Transverse colon (tissue), 4 donors: ENCODE measurements around the gene ID1. TPM values are rescaled to one million over a fixed set of nuclear protein-coding genes. Genes with fewer than 3 reads are reported as not detected.

Source experiments
- DNase-seq: peaks from one replicate; pipeline ENCODE4 v3.0.0-alpha.2; 2019
- H3K27ac ChIP-seq, 4 donors: fragments of 200-600 bp; sonication (generic); 2 replicates each; pipeline ENCODE4 v1.5.1; 2016 to 2018; ENCODE audit warnings: inconsistent platforms in 4 of 4
- H3K27me3 ChIP-seq: fragments of 200-600 bp; sonication (generic); 2 replicates; pipeline ENCODE4 v1.5.1; 2017; ENCODE audit warnings: inconsistent platforms
- H3K36me3 ChIP-seq, 4 donors: fragments of 200-600 bp; sonication (generic); 2 replicates each; pipeline ENCODE4 v1.5.1; 2017 to 2019; ENCODE audit warnings: inconsistent platforms in 4 of 4
- H3K4me1 ChIP-seq, 4 donors: fragments of 200-600 bp; sonication (generic); 2 replicates each; pipeline ENCODE4 v1.5.1; 2017 to 2020; ENCODE audit warnings: inconsistent platforms in 4 of 4
- H3K4me3 ChIP-seq, 4 donors: fragments of 200-600 bp; sonication (generic); 1 replicate in 1 of 4; 2 replicates in 3 of 4; pipeline versions ENCODE4 v1.5.1 to v1.6.1; 2017 to 2019; ENCODE audit warnings: inconsistent platforms in 4 of 4
- H3K9me3 ChIP-seq, 2 donors: fragments of 200-600 bp; sonication (generic); 2 replicates each; pipeline ENCODE4 v1.5.1; 2017 to 2019; ENCODE audit warnings: inconsistent platforms in 2 of 2
- EP300 ChIP-seq: sonication (generic); formaldehyde crosslinking; IDR thresholded peaks from one replicate; pipeline ENCODE4 v1.6.1; 2017; ENCODE audit warnings: antibody characterized with exemption, low read depth
- POLR2A ChIP-seq: fragments of 450-650 bp; IDR thresholded peaks from one replicate; pipeline ENCODE4 v1.6.1; 2016; ENCODE audit warnings: antibody characterized with exemption, mild to moderate bottlenecking, moderate library complexity
- POLR2AphosphoS5 ChIP-seq, 3 donors: sonication (generic); formaldehyde crosslinking; IDR thresholded peaks; one replicate each; pipeline ENCODE4 v1.6.1; 2016; ENCODE audit warnings: antibody characterized with exemption in 3 of 3
- WGBS, 2 donors: methylation state at CpG; one replicate each; pipeline ENCODE4 v1.1.5; 2018; ENCODE audit warnings: low coverage in 1 of 2; 5-methylcytosine and 5-hydroxymethylcytosine counted together
- in situ Hi-C, 4 donors: fragments of 200-750 bp; cut with MboI; loops; one replicate each; pipeline versions ENCODE4 v1.15.0 to v1.15.1; 2017; ENCODE audit warnings: low sequenced_read_pairs in 3 of 4, low pct_ligation_motif_present in 1 of 4, low pct_unique_long_range_greater_than_20kb in 1 of 4
- intact Hi-C: fragments of 100-400 bp; cut with DNase I; formaldehyde crosslinking; loops from one replicate; pipeline ENCODE4 v1.15.1; 2023; ENCODE audit warnings: low total_unique reads
- total RNA-seq, 4 donors: library from RNA; depleted of rRNA; stranded (reverse); fragments of >200 nt; gene quantifications; one replicate each; pipeline ENCODE4 v1.1.0, GENCODE V29; 2016
- TF ChIP-seq, protein P1 (sequence below), 5 experiments: fragments of 200-600 bp in 3 of 5; fragments of 450-650 bp in 2 of 5; sonication (generic) in 3 of 5; IDR thresholded peaks; 1 replicate in 2 of 5; 2 replicates in 3 of 5; pipeline ENCODE4 v1.5.1; 2016 to 2017; ENCODE audit warnings: antibody characterized with exemption in 5 of 5, inconsistent platforms in 3 of 5, mild to moderate bottlenecking in 2 of 5, moderate library complexity in 1 of 5

Gene ID1
- total RNA-seq, 4 donors from 2014 or later: 516 to 1,015 (median 933) TPM

DNA sequence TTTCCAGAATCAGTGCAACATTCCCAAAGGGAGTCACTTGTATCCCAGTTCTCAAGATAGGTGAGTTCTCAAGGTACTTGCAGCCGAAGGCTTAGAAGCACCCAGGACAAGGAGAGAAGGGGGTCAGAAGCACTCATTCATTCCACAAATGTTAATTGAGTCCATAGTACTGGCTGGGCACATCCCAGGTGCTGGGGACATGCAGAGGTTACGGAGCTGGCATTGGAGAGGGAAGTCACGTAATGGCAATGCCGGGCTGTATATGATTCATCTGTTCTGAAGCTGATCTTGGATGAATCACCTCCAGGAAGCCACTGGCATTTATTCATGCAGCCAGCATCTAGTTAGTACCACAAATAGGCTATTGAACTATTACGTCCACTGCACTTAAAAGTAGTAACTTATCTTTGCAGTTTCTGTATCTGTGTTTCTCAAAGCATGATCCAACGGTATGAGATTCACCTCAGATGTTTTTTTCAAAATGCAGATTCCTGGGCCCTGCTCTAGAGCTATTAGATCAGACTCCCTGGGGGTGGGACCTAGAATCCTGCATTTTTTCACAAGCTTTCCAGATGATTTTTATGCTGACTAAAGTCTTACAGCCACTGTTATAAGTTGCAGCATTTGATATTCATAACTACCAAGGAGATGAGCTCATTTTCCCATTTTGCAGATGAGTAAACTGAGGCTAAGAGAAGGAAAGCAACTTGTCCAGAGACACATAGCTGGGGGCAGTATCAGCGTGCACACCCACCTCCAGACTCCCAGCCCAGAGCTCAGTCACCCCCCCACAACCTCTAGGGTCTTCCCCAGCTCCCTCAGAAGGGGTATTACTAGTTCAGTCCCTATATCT, 44.1 kb upstream of the ID1 start:
- H3K27me3 ChIP-seq: no peaks in the 10 kb centered on the region
- H3K4me3 ChIP-seq: no peak overlapping the region
- peak overlapping the region; percentile 39 to 72 (median 48) for H3K27ac ChIP-seq
- intact Hi-C loops (no loop called here), in situ Hi-C loops (loop anchor here (5.0 to 25.0 kb wide), 3 partner anchors 51 to 176 kb away; partner anchors contain the start of gene TPX2 (in 1 of the 4))
- 43 to 67% methylated on average over 2 to 7 of the region's 7 CpGs for WGBS, 2 donors
- TF ChIP-seq POLR2AphosphoS5 (IDR thresholded peaks at IDR 0.05) (peak in 1 of 3 donors; percentile 34), EP300 (no peak)
- peaks cover 0 to 20% (median 3%) of the 10 kb centered on the region in 4 donors for H3K36me3 ChIP-seq
- H3K4me1 ChIP-seq: peaks cover 0 to 26% (median 9%) of the 10 kb centered on the region in 4 donors
- peak; percentile 41 for DNase-seq
- H3K9me3 ChIP-seq: no peaks in the 10 kb centered on the region

DNA sequence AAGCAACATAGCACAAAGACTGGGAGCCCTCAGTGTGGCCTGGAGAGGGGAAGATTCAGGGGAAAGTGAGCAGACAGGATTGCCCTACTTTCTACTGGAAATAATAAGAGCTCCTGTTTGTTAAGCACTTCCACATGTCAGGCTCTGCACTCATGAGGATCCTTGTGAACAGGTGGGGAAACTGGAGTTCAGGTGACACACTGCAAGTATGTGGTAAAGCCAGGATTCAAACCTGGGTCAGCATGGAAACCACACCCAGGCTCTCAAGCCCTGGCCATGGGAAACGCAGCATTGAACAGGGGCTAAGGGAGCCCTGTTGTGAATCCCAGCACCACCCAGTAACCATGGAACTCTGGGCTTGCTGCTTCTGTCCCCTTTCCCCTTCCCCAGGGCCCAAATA, 42.8 kb upstream of the ID1 start:
- 58% methylated on average over 1 of the region's 1 CpG; no CpG with 5 or more reads in 1 of the 2 donors for WGBS, 2 donors
- TF ChIP-seq, protein P1, sequence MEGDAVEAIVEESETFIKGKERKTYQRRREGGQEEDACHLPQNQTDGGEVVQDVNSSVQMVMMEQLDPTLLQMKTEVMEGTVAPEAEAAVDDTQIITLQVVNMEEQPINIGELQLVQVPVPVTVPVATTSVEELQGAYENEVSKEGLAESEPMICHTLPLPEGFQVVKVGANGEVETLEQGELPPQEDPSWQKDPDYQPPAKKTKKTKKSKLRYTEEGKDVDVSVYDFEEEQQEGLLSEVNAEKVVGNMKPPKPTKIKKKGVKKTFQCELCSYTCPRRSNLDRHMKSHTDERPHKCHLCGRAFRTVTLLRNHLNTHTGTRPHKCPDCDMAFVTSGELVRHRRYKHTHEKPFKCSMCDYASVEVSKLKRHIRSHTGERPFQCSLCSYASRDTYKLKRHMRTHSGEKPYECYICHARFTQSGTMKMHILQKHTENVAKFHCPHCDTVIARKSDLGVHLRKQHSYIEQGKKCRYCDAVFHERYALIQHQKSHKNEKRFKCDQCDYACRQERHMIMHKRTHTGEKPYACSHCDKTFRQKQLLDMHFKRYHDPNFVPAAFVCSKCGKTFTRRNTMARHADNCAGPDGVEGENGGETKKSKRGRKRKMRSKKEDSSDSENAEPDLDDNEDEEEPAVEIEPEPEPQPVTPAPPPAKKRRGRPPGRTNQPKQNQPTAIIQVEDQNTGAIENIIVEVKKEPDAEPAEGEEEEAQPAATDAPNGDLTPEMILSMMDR (IDR thresholded peaks at IDR 0.05): no peak
- TF ChIP-seq POLR2AphosphoS5 (IDR thresholded peaks at IDR 0.05) (no peak), EP300 (no peak), POLR2A (no peak)
- Histone ChIP-seq H3K4me3 (no peak overlapping the region), H3K4me1 (peaks cover 5 to 37% (median 16%) of the 10 kb centered on the region in 4 donors), H3K27ac (peak overlapping the region in 3 of 4 donors; percentile 4 to 56 (median 38)), H3K9me3 (no peaks in the 10 kb centered on the region), H3K27me3 (no peaks in the 10 kb centered on the region), H3K36me3 (peaks cover 0 to 20% (median 3%) of the 10 kb centered on the region in 4 donors)
- intact Hi-C loops (loop anchor here (2.0 kb wide), 1 partner anchor 51 kb away; no protein-coding TSS in a partner anchor), in situ Hi-C loops (loop anchor here (5.0 to 25.0 kb wide), 3 partner anchors 50 to 175 kb away; partner anchors contain the start of gene TPX2 (in 1 of the 4))
- no peak for DNase-seq

DNA sequence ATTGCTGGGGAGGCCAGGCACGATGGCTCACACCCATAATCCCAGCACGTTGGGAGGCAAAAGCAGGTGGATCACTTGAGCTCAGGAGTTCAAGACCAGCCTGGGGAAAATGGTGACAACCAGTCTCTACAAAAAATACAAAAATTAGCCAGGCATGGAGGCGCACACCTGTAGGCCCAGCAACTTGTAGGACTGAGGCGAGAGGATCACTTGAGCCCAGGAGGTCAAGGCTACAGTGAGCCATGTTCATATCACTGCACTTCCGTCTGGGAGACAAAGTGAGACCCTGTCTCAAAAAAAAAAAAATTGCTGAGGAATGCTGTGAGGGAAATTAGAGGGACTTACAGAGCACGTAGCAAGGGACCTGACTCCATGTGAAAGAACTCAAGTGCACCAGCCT, 40.8 kb upstream of the ID1 start:
- peaks cover 0 to 20% (median 3%) of the 10 kb centered on the region in 4 donors for H3K36me3 ChIP-seq
- intact Hi-C loops: no loop called here
- in situ Hi-C loops: loop anchor here (5.0 to 25.0 kb wide), 3 partner anchors 48 to 173 kb away; partner anchors contain the start of gene TPX2 (in 1 of the 4)
- H3K4me3 ChIP-seq: no peak overlapping the region
- no peaks in the 10 kb centered on the region for H3K9me3 ChIP-seq
- no peaks in the 10 kb centered on the region for H3K27me3 ChIP-seq
- no peak for DNase-seq
- no peak overlapping the region for H3K27ac ChIP-seq
- WGBS, 2 donors: 91 to 96% methylated on average over 4 to 6 of the region's 6 CpGs
- peaks cover 5 to 40% (median 21%) of the 10 kb centered on the region in 4 donors for H3K4me1 ChIP-seq
- TF ChIP-seq, protein P1 (IDR thresholded peaks at IDR 0.05): no peak
- TF ChIP-seq POLR2AphosphoS5 (IDR thresholded peaks at IDR 0.05): no peak
- TF ChIP-seq POLR2A: no peak
- no peak for TF ChIP-seq EP300

DNA sequence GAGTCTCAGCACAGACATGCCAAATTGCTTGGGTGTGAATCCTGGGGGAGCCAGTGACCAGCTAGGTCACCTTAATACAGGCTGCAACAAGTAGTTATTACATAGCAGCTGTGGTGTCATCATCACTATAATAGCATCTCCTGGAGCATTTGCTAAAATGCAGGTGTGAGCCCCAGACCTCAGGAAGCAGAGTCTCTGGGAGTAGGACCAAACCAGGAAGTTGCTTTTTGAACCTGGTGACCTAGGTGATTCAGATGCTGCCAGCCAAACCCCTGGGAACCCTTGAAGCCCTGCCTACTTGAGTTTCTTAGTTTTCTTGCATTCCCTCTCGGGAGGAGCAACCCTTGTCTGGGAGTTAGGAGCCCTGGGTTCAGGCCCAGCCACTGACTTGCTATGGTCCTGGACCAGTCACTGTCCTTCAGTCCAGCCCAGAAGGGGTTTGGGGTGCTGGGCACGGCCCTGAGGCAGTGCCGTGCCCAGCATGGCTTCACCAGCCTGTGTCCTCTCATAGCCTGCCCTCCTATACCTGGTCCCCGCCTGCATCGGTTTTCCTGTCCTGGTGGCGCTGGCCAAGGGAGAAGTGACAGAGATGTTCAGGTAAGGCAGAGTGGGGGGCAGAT, 39.3 kb upstream of the ID1 start:
- Histone ChIP-seq H3K36me3 (peaks cover 0 to 20% (median 3%) of the 10 kb centered on the region in 4 donors), H3K27me3 (no peaks in the 10 kb centered on the region), H3K4me1 (peaks cover 5 to 50% (median 20%) of the 10 kb centered on the region in 4 donors), H3K27ac (peak overlapping the region; percentile 31 to 65 (median 43)), H3K4me3 (no peak overlapping the region), H3K9me3 (no peaks in the 10 kb centered on the region)
- DNase-seq: peak; percentile 27
- 86% methylated on average over 5 of the region's 6 CpGs; no CpG with 5 or more reads in 1 of the 2 donors for WGBS, 2 donors
- TF ChIP-seq POLR2AphosphoS5 (IDR thresholded peaks at IDR 0.05) (no peak), POLR2A (no peak), EP300 (no peak)
- TF ChIP-seq, protein P1 (IDR thresholded peaks at IDR 0.05): no peak
- in situ Hi-C loops: loop anchor here in 2 of 4 donors (10.0 to 25.0 kb wide), 2 partner anchors 49 to 171 kb away; partner anchors contain the start of gene TPX2 (in 1 of the 2)
- intact Hi-C loops: no loop called here
